Activated naive CD8-positive, alpha-beta T cell treated with anti-CD3 and anti-CD28 coated beads for 36 hours (primary cell): ENCODE data around the gene HOXC5. TPM values are rescaled to one million over a fixed set of nuclear protein-coding genes. Genes with fewer than 3 reads are reported as not detected.

ENCODE experiments used
- DNase-seq: peaks from one replicate; pipeline ENCODE4 v3.0.0; 2021
- H3K27ac Mint-ChIP-seq: one replicate; pipeline ENCODE4 v1.8.0; 2022; ENCODE audit warnings: mild to moderate bottlenecking, moderate library complexity, mixed read lengths
- H3K27me3 Mint-ChIP-seq: one replicate; pipeline ENCODE4 v1.8.0; 2022; ENCODE audit warnings: mild to moderate bottlenecking, mixed read lengths
- H3K36me3 Mint-ChIP-seq: one replicate; pipeline ENCODE4 v1.8.0; 2021; ENCODE audit warnings: mild to moderate bottlenecking, mixed read lengths
- H3K4me1 Mint-ChIP-seq: one replicate; pipeline ENCODE4 v1.8.0; 2021; ENCODE audit warnings: mixed read lengths
- H3K4me3 Mint-ChIP-seq: one replicate; pipeline ENCODE4 v1.8.0; 2022; ENCODE audit warnings: mild to moderate bottlenecking, moderate library complexity, mixed read lengths
- H3K9me3 Mint-ChIP-seq: one replicate; pipeline ENCODE4 v1.8.0; 2022; ENCODE audit warnings: mixed read lengths
- total RNA-seq, 2 experiments: library from RNA; stranded (reverse); gene quantifications; one replicate each; pipeline ENCODE4 v1.2.3, GENCODE V29; 2021

The HOXC5 gene
- total RNA-seq, 2 experiments from 2014 or later, result not detected

- Mint-ChIP-seq H3K36me3 (no peaks in the 10 kb centered on the region), H3K4me1 (peaks cover 36% of the 10 kb centered on the region), H3K27me3 (peaks cover 97% of the 10 kb centered on the region), H3K27ac (no peak overlapping the region), H3K9me3 (no peaks in the 10 kb centered on the region), H3K4me3 (no peak overlapping the region)
- DNase-seq, result no peak
These were observed 3.1 kb upstream of the HOXC5 start for GRCh38 chr12:54029529-54030441.

- H3K4me3 Mint-ChIP-seq, result no peak overlapping the region
- peaks cover 97% of the 10 kb centered on the region for H3K27me3 Mint-ChIP-seq
- no peak for DNase-seq
- no peaks in the 10 kb centered on the region for H3K36me3 Mint-ChIP-seq
- H3K27ac Mint-ChIP-seq, result no peak overlapping the region
- H3K9me3 Mint-ChIP-seq, result no peaks in the 10 kb centered on the region
- H3K4me1 Mint-ChIP-seq, result peaks cover 39% of the 10 kb centered on the region
These were observed 2.4 kb upstream of the HOXC5 start for GRCh38 chr12:54030442-54030801.

GRCh38 chr12:54030889-54031471, 1.9 kb upstream of the HOXC5 start:
- Mint-ChIP-seq H3K4me1 (peaks cover 37% of the 10 kb centered on the region), H3K27ac (no peak overlapping the region), H3K9me3 (no peaks in the 10 kb centered on the region), H3K27me3 (peaks cover 97% of the 10 kb centered on the region), H3K4me3 (no peak overlapping the region), H3K36me3 (no peaks in the 10 kb centered on the region)
- no peak for DNase-seq

- DNase-seq, result no peak
- H3K27ac Mint-ChIP-seq, result no peak overlapping the region
These were observed 1.4 kb upstream of the HOXC5 start for GRCh38 chr12:54031480-54031879.

GRCh38 chr12:54032086-54032619, 697 bp upstream of the HOXC5 start:
- peaks cover 96% of the 10 kb centered on the region for H3K27me3 Mint-ChIP-seq
- no peak overlapping the region for H3K27ac Mint-ChIP-seq
- no peak overlapping the region for H3K4me3 Mint-ChIP-seq
- peaks cover 32% of the 10 kb centered on the region for H3K4me1 Mint-ChIP-seq
- H3K36me3 Mint-ChIP-seq, result no peaks in the 10 kb centered on the region
- H3K9me3 Mint-ChIP-seq, result no peaks in the 10 kb centered on the region
- DNase-seq, result no peak

More at GRCh38 chr12:54031480-54031879, 1.4 kb upstream of the HOXC5 start:
- Mint-ChIP-seq H3K27me3 (peaks cover 96% of the 10 kb centered on the region), H3K4me1 (peaks cover 35% of the 10 kb centered on the region), H3K36me3 (no peaks in the 10 kb centered on the region), H3K9me3 (no peaks in the 10 kb centered on the region), H3K4me3 (no peak overlapping the region)

GRCh38 chr12:54033106-54033979, 493 bp downstream of the HOXC5 start:
- Mint-ChIP-seq H3K36me3 (no peaks in the 10 kb centered on the region), H3K27ac (no peak overlapping the region), H3K4me3 (peak overlapping the region; percentile 56), H3K4me1 (peaks cover 28% of the 10 kb centered on the region), H3K27me3 (peaks cover 96% of the 10 kb centered on the region), H3K9me3 (no peaks in the 10 kb centered on the region)
- peak; percentile 32 for DNase-seq

GRCh38 chr12:54033980-54034784, 1.3 kb downstream of the HOXC5 start:
- H3K4me3 Mint-ChIP-seq, result peak overlapping the region; percentile 42
- no peaks in the 10 kb centered on the region for H3K9me3 Mint-ChIP-seq
- no peaks in the 10 kb centered on the region for H3K36me3 Mint-ChIP-seq

GRCh38 chr12:54034785-54035310, 2.0 kb downstream of the HOXC5 start:
- Mint-ChIP-seq H3K4me3 (no peak overlapping the region), H3K9me3 (no peaks in the 10 kb centered on the region), H3K36me3 (no peaks in the 10 kb centered on the region), H3K27me3 (peaks cover 96% of the 10 kb centered on the region), H3K27ac (no peak overlapping the region), H3K4me1 (peaks cover 19% of the 10 kb centered on the region)
- no peak for DNase-seq

More at GRCh38 chr12:54033980-54034784, 1.3 kb downstream of the HOXC5 start:
- no peak overlapping the region for H3K27ac Mint-ChIP-seq
- peaks cover 96% of the 10 kb centered on the region for H3K27me3 Mint-ChIP-seq
- H3K4me1 Mint-ChIP-seq, result peaks cover 24% of the 10 kb centered on the region
- no peak for DNase-seq

- no peak for DNase-seq
- Mint-ChIP-seq H3K9me3 (no peaks in the 10 kb centered on the region), H3K36me3 (no peaks in the 10 kb centered on the region), H3K27me3 (peaks cover 96% of the 10 kb centered on the region), H3K4me3 (no peak overlapping the region), H3K4me1 (peaks cover 17% of the 10 kb centered on the region), H3K27ac (no peak overlapping the region)
These were observed 2.9 kb downstream of the HOXC5 start for GRCh38 chr12:54035568-54036264.

- Mint-ChIP-seq H3K4me1 (peaks cover 15% of the 10 kb centered on the region), H3K27ac (no peak overlapping the region), H3K27me3 (peaks cover 92% of the 10 kb centered on the region), H3K9me3 (no peaks in the 10 kb centered on the region), H3K4me3 (no peak overlapping the region), H3K36me3 (no peaks in the 10 kb centered on the region)
- DNase-seq, result no peak
These were observed 3.9 kb downstream of the HOXC5 start for GRCh38 chr12:54036620-54037359.

- Mint-ChIP-seq H3K36me3 (no peaks in the 10 kb centered on the region), H3K27me3 (peaks cover 92% of the 10 kb centered on the region), H3K27ac (no peak overlapping the region), H3K4me3 (no peak overlapping the region), H3K9me3 (no peaks in the 10 kb centered on the region), H3K4me1 (peaks cover 11% of the 10 kb centered on the region)
- no peak for DNase-seq
These were observed 4.8 kb downstream of the HOXC5 start for GRCh38 chr12:54037360-54038283.

GRCh38 chr12:54038284-54038870, 5.5 kb downstream of the HOXC5 start:
- H3K4me3 Mint-ChIP-seq, result no peak overlapping the region
- no peak for DNase-seq
- peaks cover 92% of the 10 kb centered on the region for H3K27me3 Mint-ChIP-seq
- H3K36me3 Mint-ChIP-seq, result no peaks in the 10 kb centered on the region
- no peaks in the 10 kb centered on the region for H3K9me3 Mint-ChIP-seq
- H3K27ac Mint-ChIP-seq, result no peak overlapping the region
- H3K4me1 Mint-ChIP-seq, result peaks cover 8% of the 10 kb centered on the region
